ENCODE measurements around the gene SCGB1D1. TPM values are rescaled to one million over a fixed set of nuclear protein-coding genes. Genes with fewer than 3 reads are reported as not detected.

SCGB1D1 gene
- polyA plus RNA-seq, 3 donors = not detected

DNA sequence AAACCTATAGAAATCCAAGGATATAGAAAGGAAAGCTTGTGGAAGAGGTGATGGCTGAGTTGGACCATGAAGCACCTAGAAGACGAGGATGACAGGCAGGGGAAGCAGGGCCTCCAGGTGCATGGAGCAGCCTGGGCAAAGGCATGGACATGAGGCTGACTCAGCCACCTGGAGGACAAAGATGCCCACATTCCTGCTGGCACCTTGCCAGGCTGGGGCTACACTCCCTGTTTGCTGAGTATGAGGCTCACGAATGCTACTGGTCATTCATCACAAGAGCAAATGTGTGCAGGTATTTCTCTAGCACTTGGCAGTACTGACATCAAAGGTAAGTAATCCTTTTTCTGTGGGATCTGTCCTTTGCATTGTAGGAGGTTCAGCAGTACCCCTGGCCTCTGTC is 11.4 kb downstream of the SCGB1D1 start:
- Histone ChIP-seq H2AFZ (ENCODE audit: insufficient read depth, low read depth, low read length, poor library complexity, severe bottlenecking) (no peak overlapping the region), H3K27me3 (ENCODE audit: control insufficient read depth in 2 of 2, insufficient read depth in 2 of 2, low read length in 2 of 2) (no peaks in the 10 kb centered on the region), H3K4me1 (ENCODE audit: control insufficient read depth in 1 of 2, insufficient read depth in 2 of 2, low read length in 2 of 2) (no peaks in the 10 kb centered on the region), H3K27ac (ENCODE audit: low read depth in 1 of 2, low read length in 2 of 2) (no peak overlapping the region), H3K9ac (ENCODE audit: insufficient read depth, low read length, poor library complexity, severe bottlenecking) (no peak overlapping the region), H4K20me1 (ENCODE audit: insufficient read depth, low read length) (no peaks in the 10 kb centered on the region), H3K36me3 (replicated peaks in 1 of 2; ENCODE audit: control insufficient read depth in 1 of 2, insufficient read depth in 2 of 2, low read length in 2 of 2) (no peaks in the 10 kb centered on the region), H3K4me3 (replicated peaks in 1 of 3; ENCODE audit: low read depth in 2 of 3, low read length in 3 of 3) (no peak overlapping the region), H3K4me2 (replicated peaks; ENCODE audit: extremely low read depth, low read length, poor library complexity, severe bottlenecking) (no peak overlapping the region), H3K9me3 (replicated peaks in 1 of 2; ENCODE audit: control insufficient read depth in 1 of 2, insufficient read depth in 1 of 2, low read length in 2 of 2) (no peaks in the 10 kb centered on the region), H3K79me2 (ENCODE audit: insufficient read depth, low read length) (no peaks in the 10 kb centered on the region)
- H3K27me3 Mint-ChIP-seq (ENCODE audit: low read depth in 3 of 3) = peaks cover 8 to 16% (median 9%) of the 10 kb centered on the region in 3 donors
- DNase-seq = no peak
- intact Hi-C loops (cut with micrococcal nuclease) = no loop called here
- TF ChIP-seq CTCF (IDR thresholded peaks at IDR 0.05) = no peak
- WGBS (ENCODE audit: insufficient coverage) = 86% methylated on average over 2 of the region's 2 CpGs
- H3K4me3 Mint-ChIP-seq = no peak overlapping the region
- H3K4me1 Mint-ChIP-seq = peaks cover 4% of the 10 kb centered on the region
- H3K36me3 Mint-ChIP-seq = no peaks in the 10 kb centered on the region
- H3K9me3 Mint-ChIP-seq = no peaks in the 10 kb centered on the region
- no peak overlapping the region for H3K27ac Mint-ChIP-seq

DNA sequence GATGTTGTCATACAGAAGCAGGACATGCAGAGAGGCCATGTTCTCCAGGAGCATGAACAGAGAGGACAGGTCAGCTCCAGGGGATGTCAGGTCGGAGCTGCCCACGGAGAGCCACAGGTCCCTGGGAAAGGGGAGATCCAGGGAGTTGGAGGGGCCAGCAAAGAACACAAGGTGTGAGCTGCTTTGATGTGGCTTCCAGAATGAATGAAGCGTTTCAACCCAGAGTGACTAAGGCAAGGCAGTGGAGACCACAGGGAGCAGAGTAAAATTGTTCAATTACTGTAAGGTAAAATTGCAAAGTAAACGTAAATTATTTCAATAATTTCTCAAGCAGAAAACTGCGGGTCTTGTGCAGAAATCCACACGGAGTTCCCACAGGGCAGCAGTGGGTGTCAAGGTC is 12.9 kb downstream of the SCGB1D1 start:
- Histone ChIP-seq H3K27ac (ENCODE audit: low read depth in 1 of 2, low read length in 2 of 2) (no peak overlapping the region), H3K4me1 (ENCODE audit: control insufficient read depth in 1 of 2, insufficient read depth in 2 of 2, low read length in 2 of 2) (no peaks in the 10 kb centered on the region), H3K9ac (ENCODE audit: insufficient read depth, low read length, poor library complexity, severe bottlenecking) (no peak overlapping the region), H3K27me3 (ENCODE audit: control insufficient read depth in 2 of 2, insufficient read depth in 2 of 2, low read length in 2 of 2) (no peaks in the 10 kb centered on the region), H2AFZ (ENCODE audit: insufficient read depth, low read depth, low read length, poor library complexity, severe bottlenecking) (no peak overlapping the region), H3K4me2 (replicated peaks; ENCODE audit: extremely low read depth, low read length, poor library complexity, severe bottlenecking) (no peak overlapping the region), H3K36me3 (replicated peaks in 1 of 2; ENCODE audit: control insufficient read depth in 1 of 2, insufficient read depth in 2 of 2, low read length in 2 of 2) (no peaks in the 10 kb centered on the region), H3K9me3 (replicated peaks in 1 of 2; ENCODE audit: control insufficient read depth in 1 of 2, insufficient read depth in 1 of 2, low read length in 2 of 2) (no peaks in the 10 kb centered on the region), H3K4me3 (replicated peaks in 1 of 3; ENCODE audit: low read depth in 2 of 3, low read length in 3 of 3) (no peak overlapping the region), H3K79me2 (ENCODE audit: insufficient read depth, low read length) (no peaks in the 10 kb centered on the region), H4K20me1 (ENCODE audit: insufficient read depth, low read length) (no peaks in the 10 kb centered on the region)
- 93% methylated on average over 5 of the region's 6 CpGs for WGBS (ENCODE audit: insufficient coverage)
- Mint-ChIP-seq H3K27me3 (ENCODE audit: low read depth in 3 of 3) (peaks cover 6 to 14% (median 7%) of the 10 kb centered on the region in 3 donors), H3K4me1 (peaks cover 4% of the 10 kb centered on the region), H3K4me3 (no peak overlapping the region), H3K27ac (peak overlapping the region in 1 of 7 donors; percentile 8), H3K9me3 (no peaks in the 10 kb centered on the region), H3K36me3 (no peaks in the 10 kb centered on the region)
- intact Hi-C loops (cut with micrococcal nuclease) = no loop called here
- DNase-seq = no peak
- TF ChIP-seq CTCF (IDR thresholded peaks at IDR 0.05) = no peak

All from CD14-positive monocyte (primary cell).